Measurements from ENCODE around the gene ADAP1. TPM values are rescaled to one million over a fixed set of nuclear protein-coding genes. Genes with fewer than 3 reads are reported as not detected.

Gene ADAP1
- total and polyA plus RNA-seq, 2 of the 13 experiments (the other 11 are each of a cell fraction or from before 2014, with no cell fraction given): 10.5 to 24.6 TPM

DNA sequence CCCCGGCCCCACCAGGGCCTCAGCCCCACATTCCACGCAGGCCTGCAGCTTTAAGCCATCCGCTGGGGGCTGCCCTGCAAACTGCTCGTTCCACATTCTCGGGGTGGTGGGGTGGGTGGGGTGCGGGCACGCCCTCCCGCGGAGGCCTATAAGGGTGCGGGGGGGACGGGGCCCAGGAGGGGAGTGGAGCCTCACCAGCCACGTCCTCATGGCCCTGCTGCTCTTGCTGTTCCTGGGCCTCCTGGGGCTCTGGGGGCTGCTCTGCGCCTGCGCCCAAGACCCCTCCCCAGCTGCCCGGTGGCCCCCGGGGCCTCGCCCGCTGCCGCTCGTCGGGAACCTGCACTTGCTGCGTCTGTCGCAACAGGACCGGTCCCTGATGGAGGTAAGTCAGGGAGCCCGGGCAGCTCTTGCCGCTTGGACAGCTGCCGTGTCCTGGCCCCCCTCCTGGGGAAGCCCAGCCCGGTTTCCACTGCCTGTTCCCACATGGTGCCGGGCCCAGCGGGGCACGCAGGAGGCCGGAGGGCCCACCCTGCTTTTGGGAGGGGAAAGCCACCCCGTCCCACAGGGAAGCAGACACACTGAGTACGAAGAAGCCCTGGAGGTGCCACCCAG, 28.6 kb upstream of the ADAP1 start, which contains the start of gene CYP2W1 (continued):
- TF ChIP-seq, protein P1, sequence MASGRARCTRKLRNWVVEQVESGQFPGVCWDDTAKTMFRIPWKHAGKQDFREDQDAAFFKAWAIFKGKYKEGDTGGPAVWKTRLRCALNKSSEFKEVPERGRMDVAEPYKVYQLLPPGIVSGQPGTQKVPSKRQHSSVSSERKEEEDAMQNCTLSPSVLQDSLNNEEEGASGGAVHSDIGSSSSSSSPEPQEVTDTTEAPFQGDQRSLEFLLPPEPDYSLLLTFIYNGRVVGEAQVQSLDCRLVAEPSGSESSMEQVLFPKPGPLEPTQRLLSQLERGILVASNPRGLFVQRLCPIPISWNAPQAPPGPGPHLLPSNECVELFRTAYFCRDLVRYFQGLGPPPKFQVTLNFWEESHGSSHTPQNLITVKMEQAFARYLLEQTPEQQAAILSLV (CRISPR knock-in tag; IDR thresholded peaks at IDR 0.05; ENCODE audit: borderline replicate concordance): no peak
- TF ChIP-seq CBX1 (IDR thresholded peaks at IDR 0.05; ENCODE audit: low read depth) (no peak), GTF2F1 (IDR thresholded peaks at IDR 0.05; ENCODE audit: low read length) (no peak), KDM2A (CRISPR knock-in tag; IDR thresholded peaks at IDR 0.05; ENCODE audit: borderline replicate concordance, low read depth) (peak; percentile 84), AGO2 (optimal IDR thresholded peaks at IDR 0.05; ENCODE audit: low read depth, low read length) (no peak), ZNF335 (CRISPR knock-in tag; IDR thresholded peaks at IDR 0.05) (no peak), BCL6 (CRISPR knock-in tag; IDR thresholded peaks at IDR 0.05) (no peak), ZBTB7A (CRISPR knock-in tag; IDR thresholded peaks at IDR 0.05) (peak; percentile 81), XBP1 (CRISPR knock-in tag; IDR thresholded peaks at IDR 0.05) (no peak), HHEX (CRISPR knock-in tag; IDR thresholded peaks at IDR 0.05) (no peak), ZNF543 (CRISPR knock-in tag; IDR thresholded peaks at IDR 0.05) (peak; percentile 57; the same call in 1 of the 2 replicates), SIX1 (CRISPR knock-in tag; IDR thresholded peaks at IDR 0.05; ENCODE audit: borderline replicate concordance) (no peak), NFRKB (IDR thresholded peaks at IDR 0.05) (no peak), MTF2 (CRISPR knock-in tag; IDR thresholded peaks at IDR 0.05; ENCODE audit: borderline replicate concordance) (0 out of 2 replicates have a peak, but pooled peaks have one; percentile 31), ZNF230 (CRISPR knock-in tag; IDR thresholded peaks at IDR 0.05) (no peak), ZNF101 (CRISPR knock-in tag; IDR thresholded peaks at IDR 0.05; ENCODE audit: borderline replicate concordance, low read depth) (no peak), ZNF550 (CRISPR knock-in tag; IDR thresholded peaks at IDR 0.05; ENCODE audit: borderline replicate concordance) (no peak), ZNF124 (CRISPR knock-in tag; IDR thresholded peaks at IDR 0.05) (no peak), ZNF747 (CRISPR knock-in tag; IDR thresholded peaks at IDR 0.05; ENCODE audit: borderline replicate concordance) (no peak), IKZF4 (CRISPR knock-in tag; IDR thresholded peaks at IDR 0.05; ENCODE audit: borderline replicate concordance, low read depth, not compliant biosample characterization) (no peak), MAFF (IDR thresholded peaks at IDR 0.05; ENCODE audit: low read depth, low read length) (no peak), MLLT10 (CRISPR knock-in tag; IDR thresholded peaks at IDR 0.05) (no peak)
- TF ChIP-seq, protein P2, sequence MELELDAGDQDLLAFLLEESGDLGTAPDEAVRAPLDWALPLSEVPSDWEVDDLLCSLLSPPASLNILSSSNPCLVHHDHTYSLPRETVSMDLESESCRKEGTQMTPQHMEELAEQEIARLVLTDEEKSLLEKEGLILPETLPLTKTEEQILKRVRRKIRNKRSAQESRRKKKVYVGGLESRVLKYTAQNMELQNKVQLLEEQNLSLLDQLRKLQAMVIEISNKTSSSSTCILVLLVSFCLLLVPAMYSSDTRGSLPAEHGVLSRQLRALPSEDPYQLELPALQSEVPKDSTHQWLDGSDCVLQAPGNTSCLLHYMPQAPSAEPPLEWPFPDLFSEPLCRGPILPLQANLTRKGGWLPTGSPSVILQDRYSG (CRISPR knock-in tag; IDR thresholded peaks at IDR 0.05): no peak
- TF ChIP-seq, protein P3, sequence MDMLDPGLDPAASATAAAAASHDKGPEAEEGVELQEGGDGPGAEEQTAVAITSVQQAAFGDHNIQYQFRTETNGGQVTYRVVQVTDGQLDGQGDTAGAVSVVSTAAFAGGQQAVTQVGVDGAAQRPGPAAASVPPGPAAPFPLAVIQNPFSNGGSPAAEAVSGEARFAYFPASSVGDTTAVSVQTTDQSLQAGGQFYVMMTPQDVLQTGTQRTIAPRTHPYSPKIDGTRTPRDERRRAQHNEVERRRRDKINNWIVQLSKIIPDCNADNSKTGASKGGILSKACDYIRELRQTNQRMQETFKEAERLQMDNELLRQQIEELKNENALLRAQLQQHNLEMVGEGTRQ (IDR thresholded peaks at IDR 0.05; ENCODE audit: low read depth, low read length): no peak
- TF ChIP-seq, protein P3 (CRISPR knock-in tag; IDR thresholded peaks at IDR 0.05; ENCODE audit: borderline replicate concordance): no peak
